WTC11 (cell line): Measurements from ENCODE around the gene C13orf46.

ENCODE experiments used
- AFF4 ChIP-seq: sonication (generic); formaldehyde crosslinking; IDR thresholded peaks from 2 replicates; pipeline ENCODE4 v1.8.1; 2023; ENCODE audit warnings: mild to moderate bottlenecking, missing genetic modification reagents, borderline replicate concordance
- CREB1 ChIP-seq: sonication (generic); formaldehyde crosslinking; IDR thresholded peaks from 2 replicates; pipeline ENCODE4 v1.8.0; 2023; ENCODE audit warnings: mild to moderate bottlenecking, missing genetic modification reagents
- CREM ChIP-seq: sonication (generic); formaldehyde crosslinking; IDR thresholded peaks from 2 replicates; pipeline ENCODE4 v1.8.1; 2022; ENCODE audit warnings: mild to moderate bottlenecking, missing genetic modification reagents, moderate library complexity
- ESRRA ChIP-seq: sonication (generic); formaldehyde crosslinking; IDR thresholded peaks from 2 replicates; pipeline ENCODE4 v1.8.1; 2022; ENCODE audit warnings: mild to moderate bottlenecking, missing genetic modification reagents, borderline replicate concordance
- ETV6 ChIP-seq: sonication (generic); formaldehyde crosslinking; IDR thresholded peaks from 2 replicates; pipeline ENCODE4 v1.8.1; 2022; ENCODE audit warnings: mild to moderate bottlenecking, missing genetic modification reagents
- JUN ChIP-seq: sonication (generic); formaldehyde crosslinking; IDR thresholded peaks from 2 replicates; pipeline ENCODE4 v1.8.0; 2023; ENCODE audit warnings: mild to moderate bottlenecking, missing genetic modification reagents
- SMAD3 ChIP-seq: sonication (generic); formaldehyde crosslinking; IDR thresholded peaks from 2 replicates; pipeline ENCODE4 v1.8.0; 2022; ENCODE audit warnings: missing genetic modification reagents, mild to moderate bottlenecking, borderline replicate concordance
- ZNF138 ChIP-seq: sonication (generic); formaldehyde crosslinking; conservative IDR thresholded peaks from 2 replicates; pipeline ENCODE4 v1.8.1; 2022; ENCODE audit warnings: mild to moderate bottlenecking, moderate library complexity, missing genetic modification reagents
- TF ChIP-seq, protein P1 (sequence below): fragments of 200-600 bp; IDR thresholded peaks from 2 replicates; pipeline ENCODE4 v1.8.0; 2022; ENCODE audit warnings: antibody characterized with exemption
- TF ChIP-seq, protein P2 (sequence below): sonication (generic); formaldehyde crosslinking; IDR thresholded peaks from 2 replicates; pipeline ENCODE4 v1.8.1; 2023; ENCODE audit warnings: mild to moderate bottlenecking, missing genetic modification reagents, moderate library complexity
- TF ChIP-seq, protein P3 (sequence below): sonication (generic); formaldehyde crosslinking; IDR thresholded peaks from 2 replicates; pipeline ENCODE4 v1.8.1; 2022; ENCODE audit warnings: low read depth, missing genetic modification reagents, borderline replicate concordance
- TF ChIP-seq, protein P4 (sequence below): sonication (generic); formaldehyde crosslinking; IDR thresholded peaks from 2 replicates; pipeline ENCODE4 v1.8.1; 2023; ENCODE audit warnings: mild to moderate bottlenecking, moderate library complexity, missing genetic modification reagents
- TF ChIP-seq, protein P5 (sequence below): sonication (generic); formaldehyde crosslinking; IDR thresholded peaks from 2 replicates; pipeline ENCODE4 v1.8.1; 2023; ENCODE audit warnings: mild to moderate bottlenecking, missing genetic modification reagents, moderate library complexity

- TF ChIP-seq, protein P1, sequence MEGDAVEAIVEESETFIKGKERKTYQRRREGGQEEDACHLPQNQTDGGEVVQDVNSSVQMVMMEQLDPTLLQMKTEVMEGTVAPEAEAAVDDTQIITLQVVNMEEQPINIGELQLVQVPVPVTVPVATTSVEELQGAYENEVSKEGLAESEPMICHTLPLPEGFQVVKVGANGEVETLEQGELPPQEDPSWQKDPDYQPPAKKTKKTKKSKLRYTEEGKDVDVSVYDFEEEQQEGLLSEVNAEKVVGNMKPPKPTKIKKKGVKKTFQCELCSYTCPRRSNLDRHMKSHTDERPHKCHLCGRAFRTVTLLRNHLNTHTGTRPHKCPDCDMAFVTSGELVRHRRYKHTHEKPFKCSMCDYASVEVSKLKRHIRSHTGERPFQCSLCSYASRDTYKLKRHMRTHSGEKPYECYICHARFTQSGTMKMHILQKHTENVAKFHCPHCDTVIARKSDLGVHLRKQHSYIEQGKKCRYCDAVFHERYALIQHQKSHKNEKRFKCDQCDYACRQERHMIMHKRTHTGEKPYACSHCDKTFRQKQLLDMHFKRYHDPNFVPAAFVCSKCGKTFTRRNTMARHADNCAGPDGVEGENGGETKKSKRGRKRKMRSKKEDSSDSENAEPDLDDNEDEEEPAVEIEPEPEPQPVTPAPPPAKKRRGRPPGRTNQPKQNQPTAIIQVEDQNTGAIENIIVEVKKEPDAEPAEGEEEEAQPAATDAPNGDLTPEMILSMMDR = no peak
- TF ChIP-seq ESRRA (CRISPR knock-in tag) (no peak), AFF4 (CRISPR knock-in tag) (no peak), CREM (CRISPR knock-in tag) (no peak), JUN (CRISPR knock-in tag) (no peak), SMAD3 (CRISPR knock-in tag) (no peak), ETV6 (CRISPR knock-in tag) (no peak), ZNF138 (no peak), CREB1 (CRISPR knock-in tag) (no peak)
- TF ChIP-seq, protein P2, sequence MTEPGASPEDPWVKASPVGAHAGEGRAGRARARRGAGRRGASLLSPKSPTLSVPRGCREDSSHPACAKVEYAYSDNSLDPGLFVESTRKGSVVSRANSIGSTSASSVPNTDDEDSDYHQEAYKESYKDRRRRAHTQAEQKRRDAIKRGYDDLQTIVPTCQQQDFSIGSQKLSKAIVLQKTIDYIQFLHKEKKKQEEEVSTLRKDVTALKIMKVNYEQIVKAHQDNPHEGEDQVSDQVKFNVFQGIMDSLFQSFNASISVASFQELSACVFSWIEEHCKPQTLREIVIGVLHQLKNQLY (CRISPR knock-in tag) = no peak
- TF ChIP-seq, protein P3, sequence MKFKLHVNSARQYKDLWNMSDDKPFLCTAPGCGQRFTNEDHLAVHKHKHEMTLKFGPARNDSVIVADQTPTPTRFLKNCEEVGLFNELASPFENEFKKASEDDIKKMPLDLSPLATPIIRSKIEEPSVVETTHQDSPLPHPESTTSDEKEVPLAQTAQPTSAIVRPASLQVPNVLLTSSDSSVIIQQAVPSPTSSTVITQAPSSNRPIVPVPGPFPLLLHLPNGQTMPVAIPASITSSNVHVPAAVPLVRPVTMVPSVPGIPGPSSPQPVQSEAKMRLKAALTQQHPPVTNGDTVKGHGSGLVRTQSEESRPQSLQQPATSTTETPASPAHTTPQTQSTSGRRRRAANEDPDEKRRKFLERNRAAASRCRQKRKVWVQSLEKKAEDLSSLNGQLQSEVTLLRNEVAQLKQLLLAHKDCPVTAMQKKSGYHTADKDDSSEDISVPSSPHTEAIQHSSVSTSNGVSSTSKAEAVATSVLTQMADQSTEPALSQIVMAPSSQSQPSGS (CRISPR knock-in tag) = no peak
- TF ChIP-seq, protein P4, sequence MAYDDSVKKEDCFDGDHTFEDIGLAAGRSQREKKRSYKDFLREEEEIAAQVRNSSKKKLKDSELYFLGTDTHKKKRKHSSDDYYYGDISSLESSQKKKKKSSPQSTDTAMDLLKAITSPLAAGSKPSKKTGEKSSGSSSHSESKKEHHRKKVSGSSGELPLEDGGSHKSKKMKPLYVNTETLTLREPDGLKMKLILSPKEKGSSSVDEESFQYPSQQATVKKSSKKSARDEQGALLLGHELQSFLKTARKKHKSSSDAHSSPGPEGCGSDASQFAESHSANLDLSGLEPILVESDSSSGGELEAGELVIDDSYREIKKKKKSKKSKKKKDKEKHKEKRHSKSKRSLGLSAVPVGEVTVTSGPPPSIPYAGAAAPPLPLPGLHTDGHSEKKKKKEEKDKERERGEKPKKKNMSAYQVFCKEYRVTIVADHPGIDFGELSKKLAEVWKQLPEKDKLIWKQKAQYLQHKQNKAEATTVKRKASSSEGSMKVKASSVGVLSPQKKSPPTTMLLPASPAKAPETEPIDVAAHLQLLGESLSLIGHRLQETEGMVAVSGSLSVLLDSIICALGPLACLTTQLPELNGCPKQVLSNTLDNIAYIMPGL (CRISPR knock-in tag) = no peak
- TF ChIP-seq, protein P5, sequence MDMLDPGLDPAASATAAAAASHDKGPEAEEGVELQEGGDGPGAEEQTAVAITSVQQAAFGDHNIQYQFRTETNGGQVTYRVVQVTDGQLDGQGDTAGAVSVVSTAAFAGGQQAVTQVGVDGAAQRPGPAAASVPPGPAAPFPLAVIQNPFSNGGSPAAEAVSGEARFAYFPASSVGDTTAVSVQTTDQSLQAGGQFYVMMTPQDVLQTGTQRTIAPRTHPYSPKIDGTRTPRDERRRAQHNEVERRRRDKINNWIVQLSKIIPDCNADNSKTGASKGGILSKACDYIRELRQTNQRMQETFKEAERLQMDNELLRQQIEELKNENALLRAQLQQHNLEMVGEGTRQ (CRISPR knock-in tag) = no peak
Measured at GRCh38 chr13:113929628-113930615, 44.0 kb downstream of the C13orf46 start.
